Prostate gland (tissue), 2 donors: Measurements from ENCODE around the gene RAB24.

ENCODE experiments used
- CTCF ChIP-seq, 4 experiments: fragments of 200-600 bp in 2 of 4; fragments of 450-650 bp in 2 of 4; sonication (generic) in 2 of 4; IDR thresholded peaks; 1 replicate in 3 of 4; 2 replicates in 1 of 4; pipeline ENCODE4 v1.5.1; 2016 to 2019; ENCODE audit warnings: antibody characterized with exemption in 4 of 4, mild to moderate bottlenecking in 2 of 4, moderate library complexity in 2 of 4
- POLR2A ChIP-seq: fragments of 450-650 bp; IDR thresholded peaks from one replicate; pipeline ENCODE4 v1.6.1; 2016; ENCODE audit warnings: antibody characterized with exemption, mild to moderate bottlenecking
- POLR2AphosphoS5 ChIP-seq: sonication (generic); formaldehyde crosslinking; IDR thresholded peaks from one replicate; pipeline ENCODE4 v1.6.1; 2017; ENCODE audit warnings: antibody characterized with exemption

GRCh38 chr5:177349762-177350161 is 46.2 kb upstream of the RAB24 start:
- TF ChIP-seq POLR2AphosphoS5 (no peak), CTCF (IDR thresholded peaks at IDR 0.05) (no peak), POLR2A (no peak)
